Measurements from ENCODE around the gene MAPK8IP2. TPM values are rescaled to one million over a fixed set of nuclear protein-coding genes. Genes with fewer than 3 reads are reported as not detected.

Gene MAPK8IP2
- total and polyA plus RNA-seq, 2 of the 13 experiments (the other 11 are each of a cell fraction or from before 2014, with no cell fraction given): 1.3 to 2.6 TPM

DNA sequence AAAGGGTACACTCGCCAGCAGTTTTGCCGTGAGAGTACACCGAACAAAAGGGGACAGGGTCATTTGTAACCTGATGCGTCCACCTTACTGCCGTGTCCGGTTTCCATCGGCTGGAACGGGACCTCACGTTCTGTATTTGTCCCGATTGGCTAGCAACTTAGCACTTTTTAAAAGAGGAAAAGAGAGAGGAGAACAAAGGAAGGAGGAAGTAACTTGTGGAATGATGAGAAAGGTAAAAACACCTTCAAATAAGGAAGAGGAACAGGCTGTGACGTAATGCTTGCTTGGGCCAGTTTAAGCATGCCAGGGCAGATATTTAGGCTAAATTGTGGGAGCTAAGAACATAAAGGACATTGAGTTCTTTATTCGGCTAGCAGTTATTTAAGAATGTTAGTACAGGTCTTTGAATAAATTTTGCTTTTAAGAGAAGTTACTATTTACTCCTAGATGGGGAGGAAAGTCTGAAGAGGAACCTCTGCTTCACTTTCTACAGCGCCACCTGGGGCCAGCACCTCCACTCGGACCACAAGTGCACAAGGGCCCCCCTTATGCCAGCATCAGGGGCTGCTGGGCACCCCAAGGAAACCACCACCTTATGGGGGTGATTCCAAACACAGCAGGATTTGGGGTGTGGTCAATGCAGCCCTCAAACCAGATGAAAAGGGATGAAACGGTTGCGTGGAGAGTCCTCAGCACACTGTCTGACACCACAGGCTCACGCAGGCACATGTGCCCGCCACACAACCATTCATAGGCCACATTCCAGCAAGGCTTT, 21.5 kb downstream of the MAPK8IP2 start (continued):
- TF ChIP-seq, protein P1, sequence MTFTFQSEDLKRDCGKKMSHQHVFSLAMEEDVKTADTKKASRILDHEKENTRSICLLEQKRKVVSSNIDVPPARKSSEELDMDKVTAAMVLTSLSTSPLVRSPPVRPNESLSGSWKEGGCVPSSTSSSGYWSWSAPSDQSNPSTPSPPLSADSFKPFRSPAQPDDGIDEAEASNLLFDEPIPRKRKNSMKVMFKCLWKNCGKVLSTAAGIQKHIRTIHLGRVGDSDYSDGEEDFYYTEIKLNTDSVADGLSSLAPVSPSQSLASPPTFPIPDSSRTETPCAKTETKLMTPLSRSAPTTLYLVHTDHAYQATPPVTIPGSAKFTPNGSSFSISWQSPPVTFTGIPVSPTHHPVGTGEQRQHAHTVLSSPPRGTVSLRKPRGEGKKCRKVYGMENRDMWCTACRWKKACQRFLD (CRISPR knock-in tag; IDR thresholded peaks at IDR 0.05; ENCODE audit: borderline replicate concordance): no peak
- 0 out of 2 replicates have a peak, but pooled peaks have one; percentile 37 for TF ChIP-seq ZNF232 (CRISPR knock-in tag; IDR thresholded peaks at IDR 0.05; ENCODE audit: borderline replicate concordance)
- no peak for TF ChIP-seq PCBP1 (IDR thresholded peaks at IDR 0.05; ENCODE audit: borderline replicate concordance, low read depth, low read length)
- no peak for TF ChIP-seq ZNF746 (CRISPR knock-in tag; IDR thresholded peaks at IDR 0.05)
- 0 out of 2 replicates have a peak, but pooled peaks have one; percentile 1 for TF ChIP-seq KDM2A (CRISPR knock-in tag; IDR thresholded peaks at IDR 0.05; ENCODE audit: borderline replicate concordance, low read depth)
- TF ChIP-seq, protein P2, sequence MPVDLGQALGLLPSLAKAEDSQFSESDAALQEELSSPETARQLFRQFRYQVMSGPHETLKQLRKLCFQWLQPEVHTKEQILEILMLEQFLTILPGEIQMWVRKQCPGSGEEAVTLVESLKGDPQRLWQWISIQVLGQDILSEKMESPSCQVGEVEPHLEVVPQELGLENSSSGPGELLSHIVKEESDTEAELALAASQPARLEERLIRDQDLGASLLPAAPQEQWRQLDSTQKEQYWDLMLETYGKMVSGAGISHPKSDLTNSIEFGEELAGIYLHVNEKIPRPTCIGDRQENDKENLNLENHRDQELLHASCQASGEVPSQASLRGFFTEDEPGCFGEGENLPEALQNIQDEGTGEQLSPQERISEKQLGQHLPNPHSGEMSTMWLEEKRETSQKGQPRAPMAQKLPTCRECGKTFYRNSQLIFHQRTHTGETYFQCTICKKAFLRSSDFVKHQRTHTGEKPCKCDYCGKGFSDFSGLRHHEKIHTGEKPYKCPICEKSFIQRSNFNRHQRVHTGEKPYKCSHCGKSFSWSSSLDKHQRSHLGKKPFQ (CRISPR knock-in tag; IDR thresholded peaks at IDR 0.05; ENCODE audit: insufficient replicate concordance): peak; percentile 26
- peak; percentile 28; the same call in 1 of the 2 replicates for TF ChIP-seq KAT7 (CRISPR knock-in tag; IDR thresholded peaks at IDR 0.05; ENCODE audit: borderline replicate concordance)
- no peak for TF ChIP-seq ZFP36L2 (CRISPR knock-in tag; IDR thresholded peaks at IDR 0.05)
- TF ChIP-seq ZNF605 (CRISPR knock-in tag; IDR thresholded peaks at IDR 0.05): no peak
- no peak for TF ChIP-seq ISX (CRISPR knock-in tag; conservative IDR thresholded peaks at IDR 0.05)
- TF ChIP-seq, protein P3, sequence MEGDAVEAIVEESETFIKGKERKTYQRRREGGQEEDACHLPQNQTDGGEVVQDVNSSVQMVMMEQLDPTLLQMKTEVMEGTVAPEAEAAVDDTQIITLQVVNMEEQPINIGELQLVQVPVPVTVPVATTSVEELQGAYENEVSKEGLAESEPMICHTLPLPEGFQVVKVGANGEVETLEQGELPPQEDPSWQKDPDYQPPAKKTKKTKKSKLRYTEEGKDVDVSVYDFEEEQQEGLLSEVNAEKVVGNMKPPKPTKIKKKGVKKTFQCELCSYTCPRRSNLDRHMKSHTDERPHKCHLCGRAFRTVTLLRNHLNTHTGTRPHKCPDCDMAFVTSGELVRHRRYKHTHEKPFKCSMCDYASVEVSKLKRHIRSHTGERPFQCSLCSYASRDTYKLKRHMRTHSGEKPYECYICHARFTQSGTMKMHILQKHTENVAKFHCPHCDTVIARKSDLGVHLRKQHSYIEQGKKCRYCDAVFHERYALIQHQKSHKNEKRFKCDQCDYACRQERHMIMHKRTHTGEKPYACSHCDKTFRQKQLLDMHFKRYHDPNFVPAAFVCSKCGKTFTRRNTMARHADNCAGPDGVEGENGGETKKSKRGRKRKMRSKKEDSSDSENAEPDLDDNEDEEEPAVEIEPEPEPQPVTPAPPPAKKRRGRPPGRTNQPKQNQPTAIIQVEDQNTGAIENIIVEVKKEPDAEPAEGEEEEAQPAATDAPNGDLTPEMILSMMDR (CRISPR knock-in tag; IDR thresholded peaks at IDR 0.05): peak; percentile 66
- TF ChIP-seq HOXA3 (CRISPR knock-in tag; IDR thresholded peaks at IDR 0.05): no peak
- TF ChIP-seq ZSCAN25 (CRISPR knock-in tag; IDR thresholded peaks at IDR 0.05): no peak
- TF ChIP-seq YY1 (IDR thresholded peaks at IDR 0.05; ENCODE audit: insufficient read depth, insufficient replicate concordance, low read depth, low read length): no peak
- TF ChIP-seq EED (CRISPR knock-in tag; IDR thresholded peaks at IDR 0.05): 0 out of 2 replicates have a peak, but pooled peaks have one; percentile 38
- no peak for TF ChIP-seq SMARCE1 (IDR thresholded peaks at IDR 0.05; ENCODE audit: borderline replicate concordance)
- no peak for TF ChIP-seq NFKB2 (CRISPR knock-in tag; IDR thresholded peaks at IDR 0.05; ENCODE audit: borderline replicate concordance)
- no peak for TF ChIP-seq ZNF225 (CRISPR knock-in tag; IDR thresholded peaks at IDR 0.05)
- TF ChIP-seq ATF7 (IDR thresholded peaks at IDR 0.05): peak; percentile 72
- TF ChIP-seq ATF7 (CRISPR knock-in tag; IDR thresholded peaks at IDR 0.05): no peak
- TF ChIP-seq RCOR2 (CRISPR knock-in tag; IDR thresholded peaks at IDR 0.05): no peak
- TF ChIP-seq, protein P4, sequence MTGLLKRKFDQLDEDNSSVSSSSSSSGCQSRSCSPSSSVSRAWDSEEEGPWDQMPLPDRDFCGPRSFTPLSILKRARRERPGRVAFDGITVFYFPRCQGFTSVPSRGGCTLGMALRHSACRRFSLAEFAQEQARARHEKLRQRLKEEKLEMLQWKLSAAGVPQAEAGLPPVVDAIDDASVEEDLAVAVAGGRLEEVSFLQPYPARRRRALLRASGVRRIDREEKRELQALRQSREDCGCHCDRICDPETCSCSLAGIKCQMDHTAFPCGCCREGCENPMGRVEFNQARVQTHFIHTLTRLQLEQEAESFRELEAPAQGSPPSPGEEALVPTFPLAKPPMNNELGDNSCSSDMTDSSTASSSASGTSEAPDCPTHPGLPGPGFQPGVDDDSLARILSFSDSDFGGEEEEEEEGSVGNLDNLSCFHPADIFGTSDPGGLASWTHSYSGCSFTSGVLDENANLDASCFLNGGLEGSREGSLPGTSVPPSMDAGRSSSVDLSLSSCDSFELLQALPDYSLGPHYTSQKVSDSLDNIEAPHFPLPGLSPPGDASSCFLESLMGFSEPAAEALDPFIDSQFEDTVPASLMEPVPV (CRISPR knock-in tag; IDR thresholded peaks at IDR 0.05): no peak
